ENCODE measurements around the gene RBM15B. TPM values are rescaled to one million over a fixed set of nuclear protein-coding genes. Genes with fewer than 3 reads are reported as not detected.

The RBM15B gene, protein sequence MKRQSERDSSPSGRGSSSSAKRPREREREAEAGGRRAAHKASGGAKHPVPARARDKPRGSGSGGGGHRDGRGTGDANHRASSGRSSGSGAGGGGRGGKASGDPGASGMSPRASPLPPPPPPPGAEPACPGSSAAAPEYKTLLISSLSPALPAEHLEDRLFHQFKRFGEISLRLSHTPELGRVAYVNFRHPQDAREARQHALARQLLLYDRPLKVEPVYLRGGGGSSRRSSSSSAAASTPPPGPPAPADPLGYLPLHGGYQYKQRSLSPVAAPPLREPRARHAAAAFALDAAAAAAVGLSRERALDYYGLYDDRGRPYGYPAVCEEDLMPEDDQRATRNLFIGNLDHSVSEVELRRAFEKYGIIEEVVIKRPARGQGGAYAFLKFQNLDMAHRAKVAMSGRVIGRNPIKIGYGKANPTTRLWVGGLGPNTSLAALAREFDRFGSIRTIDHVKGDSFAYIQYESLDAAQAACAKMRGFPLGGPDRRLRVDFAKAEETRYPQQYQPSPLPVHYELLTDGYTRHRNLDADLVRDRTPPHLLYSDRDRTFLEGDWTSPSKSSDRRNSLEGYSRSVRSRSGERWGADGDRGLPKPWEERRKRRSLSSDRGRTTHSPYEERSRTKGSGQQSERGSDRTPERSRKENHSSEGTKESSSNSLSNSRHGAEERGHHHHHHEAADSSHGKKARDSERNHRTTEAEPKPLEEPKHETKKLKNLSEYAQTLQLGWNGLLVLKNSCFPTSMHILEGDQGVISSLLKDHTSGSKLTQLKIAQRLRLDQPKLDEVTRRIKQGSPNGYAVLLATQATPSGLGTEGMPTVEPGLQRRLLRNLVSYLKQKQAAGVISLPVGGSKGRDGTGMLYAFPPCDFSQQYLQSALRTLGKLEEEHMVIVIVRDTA
- total RNA-seq: 10 to 100 TPM; 19.0 to 19.4 TPM

DNA sequence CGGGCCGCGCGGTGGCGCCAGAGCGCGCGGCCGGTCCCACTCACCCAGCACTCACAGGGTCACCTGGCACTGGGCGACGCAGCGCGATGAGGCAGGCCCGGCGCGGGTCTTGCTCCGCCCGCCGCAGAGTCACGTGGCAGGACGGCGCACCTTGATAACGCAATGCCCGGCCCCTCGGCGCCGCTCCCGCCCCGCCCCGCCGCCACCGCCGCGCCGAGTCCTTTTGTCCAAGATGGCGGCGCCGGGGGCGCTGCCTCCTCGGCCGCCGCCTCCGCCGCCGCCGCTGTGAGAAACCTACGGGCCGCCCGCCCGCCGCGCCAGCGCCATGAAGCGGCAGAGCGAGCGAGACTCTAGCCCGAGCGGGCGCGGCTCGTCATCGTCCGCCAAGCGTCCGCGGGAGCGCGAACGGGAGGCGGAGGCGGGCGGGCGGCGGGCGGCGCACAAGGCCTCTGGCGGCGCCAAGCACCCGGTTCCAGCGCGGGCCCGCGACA is at the start of gene RBM15B:
Gene RBM15B, plus strand, starts transcription at position 211 of the 491 bp plus-strand sequence. Its CDS starts 115 bp downstream, at position 326.
- ChIA-PET POLR2A (interaction anchor here (1.1 to 1.6 kb wide), 2 partner anchors 281 to 790 kb away, joined by 3 read pairs; no protein-coding TSS in a partner anchor), CTCF (interaction anchor here (0.6 to 2.6 kb wide), 5 partner anchors 13 to 775 kb away, joined by 3 to 19 read pairs (median 4); partner anchors contain the start of gene MAPKAPK3)
- Mint-ChIP-seq H3K27ac (peak within 1 kb of the TSS; percentile 87), H3K4me3 (peak within 1 kb of the TSS; percentile 86), H3K27me3 (no peaks in the 10 kb centered on the region), H3K4me1 (ENCODE audit: low read depth) (peaks cover 81% of the 10 kb centered on the region), H3K9me3 (no peaks in the 10 kb centered on the region), H3K36me3 (peaks cover 45% of the 10 kb centered on the region)
- intact Hi-C loops (cut with micrococcal nuclease): loop anchor here (1.0 to 10.0 kb wide), 6 partner anchors 108 to 1036 kb away; partner anchors contain the start of genes CYB561D2, NPRL2, PARP3 and RAD54L2
- peak; percentile 98 for DNase-seq

DNA sequence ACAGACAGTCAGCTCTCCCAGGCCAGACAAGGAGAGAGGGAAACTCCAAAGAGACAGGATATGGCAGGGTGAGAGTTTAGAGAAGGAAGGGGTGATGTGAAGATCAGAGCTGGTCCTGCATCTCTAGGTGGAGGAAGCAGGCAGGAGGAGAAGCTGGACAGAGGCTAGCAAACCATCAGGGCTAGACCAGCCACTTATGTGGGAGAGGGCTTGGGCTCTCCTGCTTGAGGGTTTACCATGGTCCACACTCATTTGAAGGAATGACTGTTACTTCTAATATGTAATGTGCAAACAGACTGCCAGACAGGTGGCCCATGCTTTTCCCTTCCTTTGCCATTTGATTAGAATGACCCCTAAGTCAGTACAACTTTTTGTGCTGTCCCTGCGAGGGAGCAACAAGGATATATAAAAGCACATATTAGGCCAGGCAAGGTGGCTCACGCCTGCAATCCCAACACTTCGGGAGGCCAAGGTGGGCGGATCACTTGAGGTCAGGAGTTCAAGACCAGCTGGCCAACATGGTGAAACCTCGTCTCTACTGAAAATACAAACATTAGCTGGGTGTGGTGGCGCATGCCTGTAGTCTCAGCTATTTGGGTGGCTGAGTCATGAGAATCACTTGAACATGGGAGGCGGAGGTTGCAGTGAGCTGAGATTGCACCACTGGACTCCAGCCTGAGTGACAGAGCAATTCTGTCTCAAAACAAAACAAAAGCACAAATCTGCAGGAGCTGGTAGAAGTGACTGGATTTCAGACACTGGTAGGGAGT is 47.0 kb upstream of the RBM15B start:
- no peak for DNase-seq
- Mint-ChIP-seq H3K9me3 (no peaks in the 10 kb centered on the region), H3K4me1 (ENCODE audit: low read depth) (no peaks in the 10 kb centered on the region), H3K4me3 (no peak overlapping the region), H3K36me3 (peaks cover 1% of the 10 kb centered on the region), H3K27me3 (peaks cover 1% of the 10 kb centered on the region), H3K27ac (no peak overlapping the region)
- POLR2A ChIA-PET: no interaction called here
- CTCF ChIA-PET: no interaction called here
- intact Hi-C loops (cut with micrococcal nuclease): no loop called here

DNA sequence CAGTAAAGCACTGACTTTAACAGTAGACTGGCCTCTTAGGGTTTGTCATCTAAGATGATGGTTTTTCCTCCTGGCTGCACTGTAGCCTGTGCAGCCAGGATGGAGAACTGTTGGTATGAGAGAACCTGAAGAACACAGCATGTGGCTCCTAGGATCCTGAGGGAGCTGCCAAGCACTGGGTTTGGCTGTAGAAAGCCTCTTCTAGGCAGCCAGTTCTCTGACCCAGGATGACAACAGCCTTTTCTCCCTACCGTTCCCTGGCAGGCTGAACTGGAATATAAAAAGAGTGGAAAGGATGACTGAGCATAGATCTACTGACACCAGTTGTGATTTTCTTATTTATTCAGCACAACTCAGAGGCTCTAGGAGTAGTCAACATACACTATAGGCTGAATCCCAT is 40.3 kb upstream of the RBM15B start:
- intact Hi-C loops (cut with micrococcal nuclease): no loop called here
- ChIA-PET POLR2A (no interaction called here), CTCF (no interaction called here)
- DNase-seq: no peak
- H3K27ac Mint-ChIP-seq: no peak overlapping the region
- no peaks in the 10 kb centered on the region for H3K4me1 Mint-ChIP-seq (ENCODE audit: low read depth)
- H3K27me3 Mint-ChIP-seq: no peaks in the 10 kb centered on the region
- no peak overlapping the region for H3K4me3 Mint-ChIP-seq
- no peaks in the 10 kb centered on the region for H3K9me3 Mint-ChIP-seq
- no peaks in the 10 kb centered on the region for H3K36me3 Mint-ChIP-seq

DNA sequence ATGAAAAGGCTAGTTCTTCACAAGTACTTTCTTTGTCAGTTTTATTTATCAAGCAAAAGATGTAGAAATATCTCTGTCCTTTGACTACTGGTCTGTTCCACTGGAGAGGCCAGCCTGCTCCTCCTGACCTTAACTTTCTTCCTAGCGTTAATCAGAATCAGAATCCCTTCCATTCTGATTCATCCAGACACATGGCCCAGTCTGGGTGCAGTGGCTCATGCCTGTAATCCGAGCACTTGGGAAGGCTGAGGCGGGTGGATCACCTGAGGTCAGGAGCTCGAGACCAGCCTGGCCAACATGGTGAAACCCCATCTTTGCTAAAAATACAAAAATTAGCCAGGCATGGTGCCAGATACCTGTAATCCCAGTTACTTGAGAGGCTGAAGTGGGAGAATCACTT is 38.0 kb upstream of the RBM15B start:
- Mint-ChIP-seq H3K4me1 (ENCODE audit: low read depth) (no peaks in the 10 kb centered on the region), H3K4me3 (no peak overlapping the region), H3K27me3 (no peaks in the 10 kb centered on the region), H3K36me3 (no peaks in the 10 kb centered on the region), H3K27ac (no peak overlapping the region), H3K9me3 (no peaks in the 10 kb centered on the region)
- POLR2A ChIA-PET: no interaction called here
- DNase-seq: no peak
- intact Hi-C loops (cut with micrococcal nuclease): no loop called here
- CTCF ChIA-PET: no interaction called here

DNA sequence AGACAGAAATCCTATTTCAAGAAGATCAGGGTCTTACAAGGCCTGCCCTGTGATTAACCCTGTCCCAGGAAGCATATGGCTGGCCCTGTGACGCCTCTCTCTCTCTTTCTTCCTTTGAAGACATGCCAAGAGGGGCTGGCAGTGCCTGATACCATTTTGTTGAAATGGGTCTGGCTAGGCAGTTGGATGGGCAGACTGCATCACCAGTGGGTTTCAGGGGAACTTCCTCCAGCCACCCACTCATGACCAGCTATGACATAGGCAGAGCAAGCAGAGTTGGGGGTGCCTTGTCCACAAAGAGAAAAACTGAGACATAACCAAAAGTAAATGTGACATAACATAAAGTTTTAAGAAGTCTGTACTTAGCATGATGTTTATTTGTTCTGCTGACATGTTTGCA is 37.4 kb upstream of the RBM15B start:
- Mint-ChIP-seq H3K4me3 (no peak overlapping the region), H3K27ac (no peak overlapping the region), H3K4me1 (ENCODE audit: low read depth) (no peaks in the 10 kb centered on the region), H3K9me3 (no peaks in the 10 kb centered on the region), H3K27me3 (no peaks in the 10 kb centered on the region), H3K36me3 (no peaks in the 10 kb centered on the region)
- POLR2A ChIA-PET: no interaction called here
- no peak for DNase-seq
- CTCF ChIA-PET: no interaction called here
- intact Hi-C loops (cut with micrococcal nuclease): no loop called here

DNA sequence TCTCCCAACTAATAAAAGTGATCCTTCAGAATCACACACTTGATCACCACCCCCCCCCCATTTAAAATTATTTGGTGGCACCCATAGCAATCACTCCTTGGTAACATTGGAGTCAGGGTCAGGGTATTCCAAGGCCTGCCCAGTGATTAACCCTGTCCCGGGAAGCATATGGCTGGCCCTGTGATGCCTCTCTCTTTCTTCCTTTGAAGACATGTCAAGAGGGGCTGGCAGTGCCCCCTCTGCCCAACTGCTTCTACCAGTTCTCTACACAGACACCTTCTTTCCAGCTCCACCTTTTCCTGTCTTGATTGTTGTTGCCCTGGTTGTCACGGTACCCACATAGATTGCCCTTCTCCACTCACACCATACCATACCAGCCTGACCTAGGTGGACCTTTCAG is 36.9 kb upstream of the RBM15B start:
- ChIA-PET POLR2A (no interaction called here), CTCF (no interaction called here)
- no peaks in the 10 kb centered on the region for H3K27me3 Mint-ChIP-seq

DNA sequence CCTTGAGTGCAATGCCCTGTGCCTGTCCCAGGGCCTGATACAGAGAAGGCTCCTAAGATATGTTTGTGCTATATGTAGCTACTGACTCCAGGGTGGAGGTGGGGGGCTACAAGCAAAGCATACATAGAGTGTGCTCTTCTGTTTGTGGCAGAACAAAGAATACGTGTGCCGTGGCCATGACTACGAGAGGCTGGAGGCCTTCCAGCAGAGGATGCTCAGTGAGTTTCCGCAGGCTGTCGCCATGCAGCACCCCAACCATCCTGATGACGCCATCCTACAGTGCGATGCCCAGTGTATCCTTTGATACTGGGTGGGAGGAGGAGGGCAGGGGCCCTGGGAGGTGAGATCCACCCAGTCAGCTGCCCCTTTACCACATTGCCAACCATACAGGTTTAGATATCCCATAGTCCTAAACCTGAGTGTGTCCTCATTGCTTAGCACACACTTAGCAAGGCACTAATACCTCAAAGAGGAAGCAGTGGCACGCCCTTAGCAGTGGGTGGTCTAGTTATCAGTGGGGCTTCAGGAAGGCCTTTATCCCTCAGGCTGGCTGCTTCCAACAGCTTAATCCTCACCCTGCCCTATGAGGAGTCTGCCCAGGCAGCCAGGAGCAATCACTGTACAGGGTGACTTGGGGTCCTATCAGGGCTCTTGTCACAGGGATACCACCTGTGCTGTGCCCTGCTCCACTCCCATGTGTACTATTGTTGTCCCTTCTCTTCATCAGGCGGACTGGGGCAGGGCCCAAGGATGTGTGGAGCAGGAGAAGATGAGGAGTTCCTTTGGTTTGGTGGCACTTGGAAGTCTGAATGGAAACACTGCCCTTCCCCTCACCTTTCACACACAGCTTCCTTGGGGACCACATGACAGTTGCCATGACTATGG is 36.1 kb upstream of the RBM15B start:
- CTCF ChIA-PET: interaction anchor here (1.1 kb wide), 1 partner anchor 383 kb away, joined by 3 read pairs; no protein-coding TSS in a partner anchor
- H3K9me3 Mint-ChIP-seq: no peaks in the 10 kb centered on the region
- intact Hi-C loops (cut with micrococcal nuclease): no loop called here
- H3K36me3 Mint-ChIP-seq: no peaks in the 10 kb centered on the region
- no peak overlapping the region for H3K4me3 Mint-ChIP-seq
- POLR2A ChIA-PET: no interaction called here
- H3K27ac Mint-ChIP-seq: no peak overlapping the region
- H3K4me1 Mint-ChIP-seq (ENCODE audit: low read depth): no peaks in the 10 kb centered on the region
- H3K27me3 Mint-ChIP-seq: no peaks in the 10 kb centered on the region
- no peak for DNase-seq

More for the DNA sequence above, 36.9 kb upstream of the RBM15B start:
- Mint-ChIP-seq H3K4me3 (no peak overlapping the region), H3K9me3 (no peaks in the 10 kb centered on the region), H3K36me3 (no peaks in the 10 kb centered on the region), H3K27ac (no peak overlapping the region), H3K4me1 (ENCODE audit: low read depth) (no peaks in the 10 kb centered on the region)
- intact Hi-C loops (cut with micrococcal nuclease): no loop called here
- DNase-seq: no peak

DNA sequence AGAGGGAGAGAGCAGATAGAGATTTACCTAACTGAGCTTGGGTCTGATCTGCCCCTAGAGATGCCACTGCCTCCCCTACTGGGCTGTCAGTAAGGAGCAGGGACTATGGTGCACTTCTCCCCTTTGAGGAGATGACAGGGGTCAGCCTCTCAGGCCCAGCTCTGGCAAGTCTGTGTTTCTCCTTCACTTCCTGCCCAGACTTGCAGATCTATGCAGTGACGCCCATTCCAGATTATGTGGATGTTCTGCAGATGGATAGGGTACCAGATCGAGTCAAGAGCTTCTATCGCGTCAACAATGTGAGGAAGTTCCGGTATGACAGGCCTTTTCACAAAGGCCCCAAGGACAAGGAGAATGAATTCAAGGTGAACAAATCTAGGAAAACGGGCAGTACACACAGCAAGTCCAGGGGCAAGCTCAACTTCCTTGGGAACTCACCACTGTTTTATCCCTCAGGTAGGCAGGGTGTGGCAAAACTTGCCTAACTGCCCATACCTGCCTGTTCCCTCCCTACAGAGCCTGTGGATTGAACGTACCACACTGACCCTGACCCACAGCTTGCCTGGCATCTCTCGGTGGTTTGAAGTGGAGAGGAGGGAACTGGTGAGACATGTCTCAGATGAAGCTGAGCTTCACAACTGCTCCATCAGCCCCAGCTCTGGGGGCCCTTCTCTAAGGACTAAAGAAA is 35.0 kb upstream of the RBM15B start:
- intact Hi-C loops (cut with micrococcal nuclease): no loop called here
- ChIA-PET POLR2A (no interaction called here), CTCF (no interaction called here)
- Mint-ChIP-seq H3K4me1 (ENCODE audit: low read depth) (no peaks in the 10 kb centered on the region), H3K27me3 (no peaks in the 10 kb centered on the region), H3K4me3 (no peak overlapping the region), H3K27ac (no peak overlapping the region), H3K9me3 (no peaks in the 10 kb centered on the region), H3K36me3 (no peaks in the 10 kb centered on the region)
- no peak for DNase-seq

DNA sequence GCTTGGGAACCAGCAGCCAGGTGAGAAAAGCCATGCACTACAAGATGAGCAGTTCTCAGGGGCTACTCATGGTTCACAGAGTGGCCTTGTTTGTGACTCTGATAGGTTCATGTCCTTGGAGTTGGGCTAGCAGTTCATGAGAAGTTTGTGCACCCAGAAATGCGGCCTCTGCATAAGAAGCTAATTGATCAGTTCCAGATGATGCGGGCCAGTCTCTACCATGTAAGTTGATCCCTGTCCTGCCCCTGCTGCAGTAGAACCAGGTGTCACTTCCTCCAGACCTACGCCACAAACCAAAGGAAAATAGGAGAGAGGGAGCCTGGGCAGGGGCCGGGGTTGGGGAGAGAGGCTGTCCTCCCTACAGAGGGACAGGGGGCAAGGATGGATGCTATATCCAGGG is 33.2 kb upstream of the RBM15B start:
- CTCF ChIA-PET: no interaction called here
- POLR2A ChIA-PET: no interaction called here

DNA sequence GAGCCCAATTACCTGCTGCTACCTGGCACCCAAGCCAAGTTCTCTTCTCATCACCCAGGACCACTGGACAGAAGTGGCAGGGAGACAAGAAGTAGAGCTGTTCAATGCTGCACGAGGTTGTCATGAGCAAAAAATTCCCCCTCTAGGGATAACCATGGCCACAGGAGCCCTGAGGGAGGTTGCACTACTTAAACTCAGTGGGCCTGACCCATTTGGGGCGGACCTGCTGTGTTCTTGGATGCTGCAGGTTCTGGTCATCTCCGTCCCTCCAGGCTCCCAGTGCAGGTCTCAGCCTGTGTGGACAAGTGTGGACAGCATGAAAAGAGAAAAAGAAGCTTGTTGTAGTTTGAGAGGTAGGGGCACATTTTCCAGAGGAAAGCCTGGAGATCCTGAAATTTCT is 32.1 kb upstream of the RBM15B start:
- Mint-ChIP-seq H3K27ac (no peak overlapping the region), H3K4me1 (ENCODE audit: low read depth) (no peaks in the 10 kb centered on the region), H3K9me3 (peaks cover 5% of the 10 kb centered on the region), H3K27me3 (no peaks in the 10 kb centered on the region), H3K4me3 (no peak overlapping the region), H3K36me3 (peaks cover 5% of the 10 kb centered on the region)
- intact Hi-C loops (cut with micrococcal nuclease): no loop called here
- ChIA-PET POLR2A (no interaction called here), CTCF (interaction anchor here (0.9 kb wide), 1 partner anchor 11 kb away, joined by 3 read pairs; no protein-coding TSS in a partner anchor)
- no peak for DNase-seq

More for the DNA sequence above, 33.2 kb upstream of the RBM15B start:
- no peak for DNase-seq
- peaks cover 2% of the 10 kb centered on the region for H3K36me3 Mint-ChIP-seq
- H3K9me3 Mint-ChIP-seq: no peaks in the 10 kb centered on the region
- intact Hi-C loops (cut with micrococcal nuclease): no loop called here
- no peaks in the 10 kb centered on the region for H3K4me1 Mint-ChIP-seq (ENCODE audit: low read depth)
- no peak overlapping the region for H3K27ac Mint-ChIP-seq
- no peak overlapping the region for H3K4me3 Mint-ChIP-seq
- no peaks in the 10 kb centered on the region for H3K27me3 Mint-ChIP-seq

DNA sequence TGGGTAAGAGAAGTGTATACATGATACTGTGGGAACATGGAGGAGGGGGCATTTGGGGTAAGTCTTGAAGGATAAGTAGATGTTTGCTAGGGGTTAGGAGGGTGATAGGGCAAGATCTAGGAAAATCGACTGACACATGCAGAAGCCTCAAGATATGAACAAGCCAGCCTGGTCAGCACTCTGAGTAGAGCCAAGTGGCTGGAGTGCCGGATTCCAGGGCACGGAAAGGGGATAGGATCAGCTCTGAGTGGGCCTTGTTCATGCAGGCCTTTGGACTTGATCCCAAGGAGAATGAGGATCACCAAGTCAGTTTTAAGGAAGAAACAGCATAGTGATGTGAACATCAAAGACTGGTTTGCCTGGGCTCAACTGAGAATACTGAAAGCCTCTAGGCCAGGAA is 30.3 kb upstream of the RBM15B start:
- no peaks in the 10 kb centered on the region for H3K4me1 Mint-ChIP-seq (ENCODE audit: low read depth)
- H3K27ac Mint-ChIP-seq: no peak overlapping the region
- intact Hi-C loops (cut with micrococcal nuclease): no loop called here
- H3K9me3 Mint-ChIP-seq: peaks cover 7% of the 10 kb centered on the region
- DNase-seq: no peak
- ChIA-PET POLR2A (no interaction called here), CTCF (no interaction called here)
- peaks cover 5% of the 10 kb centered on the region for H3K36me3 Mint-ChIP-seq
- H3K4me3 Mint-ChIP-seq: no peak overlapping the region
- H3K27me3 Mint-ChIP-seq: no peaks in the 10 kb centered on the region

Measured in activated CD4-positive, alpha-beta memory T cell treated with anti-CD3 and anti-CD28 coated beads for 36 hours (primary cell).